Stimulated activated CD4-positive, alpha-beta T cell treated with anti-CD3 and anti-CD28 coated beads, Interleukin-2, amount 100 ng/mL, for 24 hours (primary cell): ENCODE measurements around the gene GNAO1.

Experiments
- DNase-seq, 2 donors: peaks; one replicate each; pipeline ENCODE4 v3.0.0-alpha.2; 2020

The GNAO1 gene

DNA sequence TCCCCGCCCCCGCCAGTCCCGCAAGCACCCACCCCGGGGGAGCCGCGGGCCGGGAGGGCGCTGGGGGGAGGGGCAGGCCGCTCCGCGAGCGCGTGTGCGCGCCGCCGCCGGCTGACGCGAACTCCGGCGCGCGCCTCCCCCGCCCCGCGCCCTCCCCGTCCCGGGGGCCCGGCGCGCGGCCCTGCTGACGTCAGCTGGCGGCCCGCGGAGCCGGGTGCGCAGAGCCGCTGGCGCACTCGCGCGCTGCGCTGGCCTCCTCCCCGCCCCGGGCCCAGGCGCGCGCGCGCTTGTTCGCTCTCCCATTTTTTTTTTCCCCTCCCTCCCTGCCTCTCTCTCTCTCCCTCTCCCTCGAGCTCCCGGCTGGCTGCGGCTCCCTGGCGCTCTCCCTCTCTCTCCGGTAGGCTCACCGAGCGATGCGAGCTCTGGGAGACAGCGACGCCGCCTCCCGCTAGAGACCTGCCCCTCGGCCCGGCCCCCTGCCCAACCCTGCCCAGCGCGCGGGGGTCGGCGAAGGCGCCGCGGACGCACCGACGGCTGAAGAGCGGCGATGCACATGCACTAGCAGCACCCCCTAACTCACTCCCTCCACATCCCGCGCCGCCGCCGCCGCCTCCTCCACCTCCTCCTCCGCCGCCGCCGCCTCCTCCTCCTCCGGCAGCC, at the start of gene GNAO1:
TSS of gene GNAO1 (plus strand) at position 334 of the 660 bp plus-strand sequence. CDS start 747 bp downstream, outside the sequence.
- DNase-seq = peak; percentile 54 to 67

DNA sequence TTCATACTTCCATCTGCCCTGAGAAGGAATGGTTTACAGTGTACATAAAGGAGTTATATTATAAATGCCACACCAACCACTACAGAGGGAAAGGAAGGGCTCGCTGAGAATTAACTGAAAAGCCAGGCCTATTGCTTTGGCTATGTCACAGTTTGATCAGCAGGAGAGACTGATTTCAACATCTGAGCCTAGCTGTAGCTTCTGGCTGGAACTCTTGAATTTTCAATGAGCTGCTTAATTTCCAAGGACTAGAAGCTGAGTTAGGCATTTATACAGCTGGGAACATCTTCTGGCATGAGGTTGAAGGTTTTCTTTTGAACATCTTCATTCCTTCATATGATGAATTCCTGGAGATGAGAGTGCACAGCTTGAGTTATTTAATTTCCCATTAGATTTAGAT, 47.6 kb upstream of the GNAO1 start:
- no peak for DNase-seq

DNA sequence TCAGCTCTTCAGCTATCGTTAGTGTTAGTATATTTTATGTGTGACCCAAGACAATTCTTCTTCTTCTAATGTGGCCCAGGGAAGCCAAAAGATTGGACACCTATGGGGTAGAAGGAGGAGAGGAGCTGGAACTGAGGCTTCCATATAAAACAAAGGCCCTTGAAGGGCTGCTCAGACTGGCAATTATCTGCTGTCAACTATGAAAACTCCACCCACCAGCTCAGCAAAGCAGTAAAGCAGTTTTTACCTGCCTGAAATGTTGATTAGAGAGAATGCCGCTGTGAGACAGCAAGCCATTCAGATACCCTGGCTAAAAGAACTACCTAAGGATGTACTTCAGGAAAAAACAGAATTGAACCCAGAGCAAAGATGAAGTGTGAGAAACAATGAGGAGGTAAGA, 45.9 kb upstream of the GNAO1 start:
- no peak for DNase-seq

DNA sequence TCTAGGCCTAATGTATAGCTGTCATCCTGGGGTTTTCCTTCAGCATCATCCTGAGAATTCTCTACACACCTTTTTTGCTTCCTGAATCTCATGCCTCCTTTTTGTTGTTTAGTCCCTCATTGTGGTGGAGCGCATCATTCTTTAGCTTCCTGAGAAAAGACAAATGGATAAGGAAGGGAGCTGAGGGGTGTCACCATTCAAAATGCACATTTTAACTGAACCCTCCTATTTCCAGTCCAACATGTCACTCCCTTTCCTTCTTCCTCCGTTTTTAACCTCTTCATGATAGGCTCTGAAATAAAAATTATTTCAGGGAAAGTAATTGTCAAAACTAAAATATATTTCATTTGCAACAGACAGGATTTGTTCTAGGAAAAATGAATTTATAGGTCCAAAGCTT, 39.7 kb upstream of the GNAO1 start:
- no peak for DNase-seq

DNA sequence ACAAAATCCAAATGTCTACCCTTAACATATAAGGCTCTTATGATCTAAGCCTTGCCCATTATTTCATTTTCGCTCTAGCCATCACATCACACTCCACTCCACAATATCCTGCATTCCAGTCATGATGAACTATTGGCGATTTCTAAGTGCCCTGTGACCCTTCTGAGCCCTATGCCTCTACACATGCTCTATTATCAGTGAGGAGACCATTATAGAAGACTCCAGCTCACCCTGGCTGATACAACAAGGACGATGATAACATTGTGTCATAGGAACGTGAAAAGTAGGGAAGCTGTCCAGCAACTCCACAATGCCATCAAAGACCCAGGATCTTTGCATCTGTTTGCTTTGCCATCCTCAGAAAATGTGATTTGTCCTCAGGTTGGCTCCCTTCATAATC, 29.6 kb upstream of the GNAO1 start:
- no peak for DNase-seq

DNA sequence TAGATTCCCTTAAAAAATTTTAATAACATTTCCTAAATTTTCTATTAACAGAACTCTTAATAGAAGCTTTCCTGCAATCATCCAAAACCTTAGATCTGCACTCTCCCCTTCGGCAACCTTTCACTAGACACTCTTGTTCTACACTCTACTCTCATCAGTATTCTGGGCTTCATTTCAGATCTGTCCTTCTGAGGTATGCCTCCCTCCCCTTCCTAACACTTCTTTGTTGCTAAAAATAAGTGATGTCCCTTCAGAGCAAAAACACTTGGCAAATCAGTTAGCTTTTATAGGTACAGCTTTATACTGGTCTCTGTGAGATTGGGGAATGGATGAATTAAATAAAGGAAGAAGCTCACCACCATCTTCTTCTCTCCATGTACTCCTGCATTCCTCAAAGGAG, 28.2 kb upstream of the GNAO1 start:
- DNase-seq = no peak

DNA sequence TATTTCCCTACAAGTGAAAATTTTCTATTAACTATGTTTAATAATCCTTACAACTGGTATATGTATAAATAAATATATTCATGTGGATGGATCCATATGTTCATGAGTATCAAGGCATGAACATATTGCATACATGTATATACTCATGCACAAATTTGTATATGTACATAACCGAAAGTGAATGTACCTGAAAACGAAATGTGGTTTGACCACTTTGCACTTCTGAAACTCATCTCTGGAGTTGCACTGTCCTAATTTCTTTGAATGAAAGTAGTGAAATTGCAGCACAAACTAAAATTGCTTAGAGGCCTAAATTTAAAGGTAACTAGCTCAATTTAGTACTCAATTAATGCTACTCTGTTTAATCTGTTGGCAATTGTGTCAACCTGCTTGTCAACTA, 27.4 kb upstream of the GNAO1 start:
- DNase-seq = no peak

DNA sequence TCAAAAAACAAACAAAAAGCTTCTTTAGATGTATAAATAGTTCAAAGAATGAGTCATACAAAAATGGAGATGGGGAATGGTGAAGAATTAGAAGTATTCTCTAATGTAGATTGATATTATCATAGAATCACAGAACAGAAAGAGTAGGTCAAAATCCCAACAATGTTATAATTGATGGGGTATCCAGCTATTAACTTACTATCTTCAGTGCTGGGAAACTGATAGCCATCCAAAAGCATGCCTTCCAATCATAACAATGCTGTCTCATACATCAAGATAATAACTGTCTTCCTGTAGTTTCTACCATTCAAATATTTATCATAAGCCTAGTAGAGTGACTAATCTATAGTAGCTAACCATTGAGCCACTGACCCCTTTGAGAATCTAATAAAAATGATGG, 26.7 kb upstream of the GNAO1 start:
- DNase-seq = no peak

DNA sequence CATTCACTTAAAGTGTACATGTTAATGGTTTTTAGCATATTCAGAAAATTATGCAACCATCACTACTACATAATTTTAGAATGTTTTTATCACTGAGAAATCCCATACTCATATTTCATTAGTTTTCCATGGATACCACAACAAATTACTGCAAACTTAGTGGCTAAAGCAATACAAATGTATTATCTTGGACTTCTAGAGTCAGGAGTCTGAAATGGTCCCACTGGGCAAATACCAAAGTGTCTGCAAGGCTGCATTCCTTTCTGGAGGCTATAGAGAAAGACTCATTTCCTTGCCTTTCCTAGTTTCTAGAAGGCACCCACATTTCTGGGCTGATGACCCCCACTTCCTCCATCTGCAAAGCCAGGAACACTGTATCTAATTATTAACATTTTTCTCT, 16.9 kb upstream of the GNAO1 start:
- no peak for DNase-seq

DNA sequence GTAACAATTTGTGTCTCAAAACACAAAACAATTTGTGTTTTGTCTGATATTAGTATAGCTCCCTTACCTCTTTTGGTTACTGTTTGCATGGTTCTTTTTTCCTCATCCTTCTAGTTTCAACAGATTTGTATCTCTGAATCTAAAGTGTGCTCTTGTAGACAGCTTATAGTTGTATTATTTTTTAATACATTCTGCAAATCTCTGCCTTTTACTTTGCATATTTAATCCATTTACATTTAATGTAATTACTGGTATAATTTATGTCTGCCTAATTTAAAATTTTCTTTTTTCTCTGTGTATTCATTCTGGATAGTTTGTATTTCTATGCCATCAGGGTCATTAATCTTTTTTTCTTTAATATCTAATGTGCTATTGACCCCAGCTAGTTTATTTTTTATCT, 9.9 kb upstream of the GNAO1 start:
- DNase-seq = no peak

DNA sequence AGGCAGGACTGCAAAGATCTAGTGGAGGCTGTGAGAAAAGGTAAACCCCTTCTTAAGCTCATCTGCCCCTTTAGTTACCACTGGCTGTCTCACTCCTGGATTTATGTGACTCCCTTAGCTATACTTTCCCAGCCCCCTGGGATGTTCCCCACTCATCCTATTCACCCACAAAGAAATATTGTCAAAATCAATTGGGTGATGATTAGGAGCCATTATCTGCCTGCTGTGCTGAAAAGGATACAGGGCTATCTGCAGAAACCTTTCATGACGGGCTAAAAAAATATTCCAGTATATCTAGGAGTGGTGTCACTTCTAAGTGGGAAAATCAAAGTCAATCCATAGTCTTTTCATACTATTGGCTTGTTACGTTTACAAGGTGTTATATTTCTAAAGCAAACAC, 8.0 kb upstream of the GNAO1 start:
- no peak for DNase-seq

DNA sequence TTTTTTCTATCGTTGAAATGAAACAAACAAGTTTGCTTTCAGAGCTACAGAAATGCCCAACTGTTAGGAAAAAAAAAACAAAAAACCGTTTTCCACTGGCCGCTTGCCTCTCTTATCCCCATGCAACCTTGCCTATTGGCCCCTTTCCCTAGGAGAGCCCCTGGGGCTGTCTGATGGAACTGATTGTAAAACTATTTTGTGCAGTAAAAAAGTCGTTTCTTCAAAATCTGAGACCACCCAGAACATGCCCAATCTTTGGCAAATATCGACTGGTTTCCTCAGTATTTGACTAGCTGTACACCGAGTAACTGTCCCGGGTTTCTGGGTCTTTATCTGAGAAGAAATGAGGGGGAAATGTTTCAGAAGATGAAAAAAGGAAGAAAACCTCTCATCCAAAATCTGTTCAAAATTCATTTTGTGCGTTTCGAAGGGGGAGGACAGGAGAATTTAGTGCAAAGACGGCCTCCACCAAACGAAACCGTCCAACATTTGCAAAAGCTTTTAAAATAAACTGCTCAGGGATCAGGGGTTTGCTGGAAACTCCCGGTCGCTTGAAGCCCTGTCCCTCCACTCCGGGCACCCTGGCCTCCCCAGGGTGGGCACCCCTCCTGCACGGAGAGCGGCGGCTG, 1.1 kb upstream of the GNAO1 start:
- no peak for DNase-seq

DNA sequence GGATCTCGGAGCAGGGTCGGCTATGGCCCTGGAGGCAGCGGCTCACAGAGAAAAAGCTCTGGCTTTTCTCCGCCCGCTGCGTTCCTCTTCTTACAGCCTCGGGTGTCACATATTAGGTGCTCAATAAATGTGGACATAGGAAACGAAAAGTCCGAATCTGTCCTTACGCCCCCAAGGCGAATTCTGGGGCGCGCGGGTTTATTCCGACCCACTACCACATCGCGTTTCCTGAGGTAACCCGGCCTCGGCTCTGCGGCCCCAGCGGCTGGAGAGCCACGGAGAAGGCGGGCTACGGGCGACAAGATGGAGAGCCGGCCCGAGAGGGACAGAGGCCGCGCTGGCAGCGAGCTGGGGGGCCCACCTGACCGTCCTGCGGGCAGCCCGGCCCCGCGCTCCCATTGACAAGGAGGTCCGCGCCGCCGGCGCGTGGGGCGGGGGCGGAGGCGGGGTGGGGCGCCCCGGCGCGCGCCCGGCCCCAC, 573 bp upstream of the GNAO1 start:
- peak in 1 of 2 donors; percentile 30 for DNase-seq

DNA sequence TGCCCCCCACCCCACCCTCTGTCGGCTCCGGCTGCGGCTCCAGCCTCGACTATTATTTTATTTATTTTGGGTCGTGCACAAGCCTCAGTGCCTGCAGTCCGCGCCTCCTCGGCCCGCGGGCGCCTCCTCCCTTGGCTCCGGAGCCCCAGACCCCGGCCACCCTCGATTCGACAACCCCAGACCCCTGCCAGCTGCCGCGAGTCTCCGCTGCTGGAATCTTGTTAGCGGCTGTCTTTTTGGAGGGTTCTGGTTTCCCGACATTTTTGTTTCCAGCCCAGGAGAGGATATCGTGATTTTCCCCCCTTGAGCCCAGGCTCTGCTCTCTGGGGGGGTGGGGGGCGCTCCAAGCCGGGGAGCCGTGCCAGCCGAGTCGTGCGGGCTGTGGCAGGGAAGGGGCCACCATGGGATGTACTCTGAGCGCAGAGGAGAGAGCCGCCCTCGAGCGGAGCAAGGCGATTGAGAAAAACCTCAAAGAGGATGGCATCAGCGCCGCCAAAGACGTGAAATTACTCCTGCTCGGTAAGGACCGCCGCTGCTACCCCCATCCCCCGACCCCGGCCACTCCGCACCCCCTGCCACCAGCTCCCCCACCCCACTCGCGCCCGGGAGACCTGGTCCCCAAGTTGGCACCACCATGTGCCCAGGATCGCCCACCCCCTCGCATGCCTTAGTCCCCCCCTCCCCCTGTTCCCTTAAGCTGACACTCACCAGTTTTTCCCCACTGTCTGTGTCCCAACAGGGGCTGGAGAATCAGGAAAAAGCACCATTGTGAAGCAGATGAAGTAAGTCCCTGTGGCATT, 746 bp downstream of the GNAO1 start:
- no peak for DNase-seq

DNA sequence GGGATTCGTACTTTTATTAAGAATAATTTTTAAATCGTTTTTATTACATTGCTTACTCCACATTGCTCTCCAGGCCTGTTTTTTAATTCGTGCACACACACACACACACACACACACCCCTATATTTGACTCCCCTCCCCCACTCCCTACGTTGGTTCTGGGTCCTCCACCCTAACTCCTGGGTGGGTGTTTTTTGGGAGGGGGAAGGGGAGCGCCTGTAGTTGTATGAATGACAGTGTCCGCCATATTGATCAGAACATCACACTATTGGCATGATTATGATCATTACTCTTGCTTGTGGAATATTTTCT, 1.3 kb downstream of the GNAO1 start:
- DNase-seq = no peak

DNA sequence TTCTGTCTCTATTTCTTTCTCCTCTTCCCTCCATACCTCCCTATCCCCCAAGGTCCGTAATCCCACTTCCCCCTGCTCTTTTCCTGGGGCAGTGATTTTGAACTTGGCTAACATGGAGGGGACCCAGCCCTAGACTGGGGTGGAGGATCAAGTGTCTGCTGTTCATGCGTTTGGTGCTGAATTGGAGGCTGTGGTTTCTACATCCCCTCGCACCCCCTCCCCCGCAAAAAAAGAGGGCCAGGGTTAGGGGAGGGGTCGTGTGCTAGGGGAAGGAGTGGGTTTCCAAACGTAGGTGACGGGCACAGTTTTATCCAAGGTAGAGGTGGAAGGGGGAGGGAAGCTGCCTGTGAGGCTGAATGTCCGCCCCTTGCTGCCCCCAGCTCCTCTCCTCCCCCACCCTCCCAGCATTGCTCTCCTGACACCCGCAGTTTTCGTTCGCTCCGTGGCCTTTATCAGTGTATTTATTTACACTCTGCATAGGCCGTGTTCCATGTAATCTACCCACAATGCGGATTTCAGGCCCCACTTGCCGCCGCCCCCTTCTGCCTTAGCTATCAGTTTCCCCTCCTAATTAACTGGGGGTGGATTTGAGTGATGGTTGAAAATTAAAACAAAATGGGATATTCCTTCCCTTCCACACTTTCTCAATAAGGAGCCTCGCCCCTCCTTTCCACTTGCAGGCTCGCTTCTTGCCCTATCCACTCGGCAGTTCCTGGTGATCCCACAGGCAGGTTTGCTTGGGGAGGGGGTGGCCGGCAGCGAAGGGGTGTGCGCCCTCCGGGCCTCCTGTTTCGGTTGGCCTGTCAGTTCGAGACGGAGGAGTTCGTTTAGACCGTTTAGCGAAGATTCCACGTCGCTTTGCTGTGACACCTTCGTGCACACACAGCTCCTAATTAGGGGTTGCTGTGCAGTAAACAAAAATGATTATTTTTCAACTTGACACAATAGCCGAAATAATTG, 2.0 kb downstream of the GNAO1 start:
- no peak for DNase-seq

DNA sequence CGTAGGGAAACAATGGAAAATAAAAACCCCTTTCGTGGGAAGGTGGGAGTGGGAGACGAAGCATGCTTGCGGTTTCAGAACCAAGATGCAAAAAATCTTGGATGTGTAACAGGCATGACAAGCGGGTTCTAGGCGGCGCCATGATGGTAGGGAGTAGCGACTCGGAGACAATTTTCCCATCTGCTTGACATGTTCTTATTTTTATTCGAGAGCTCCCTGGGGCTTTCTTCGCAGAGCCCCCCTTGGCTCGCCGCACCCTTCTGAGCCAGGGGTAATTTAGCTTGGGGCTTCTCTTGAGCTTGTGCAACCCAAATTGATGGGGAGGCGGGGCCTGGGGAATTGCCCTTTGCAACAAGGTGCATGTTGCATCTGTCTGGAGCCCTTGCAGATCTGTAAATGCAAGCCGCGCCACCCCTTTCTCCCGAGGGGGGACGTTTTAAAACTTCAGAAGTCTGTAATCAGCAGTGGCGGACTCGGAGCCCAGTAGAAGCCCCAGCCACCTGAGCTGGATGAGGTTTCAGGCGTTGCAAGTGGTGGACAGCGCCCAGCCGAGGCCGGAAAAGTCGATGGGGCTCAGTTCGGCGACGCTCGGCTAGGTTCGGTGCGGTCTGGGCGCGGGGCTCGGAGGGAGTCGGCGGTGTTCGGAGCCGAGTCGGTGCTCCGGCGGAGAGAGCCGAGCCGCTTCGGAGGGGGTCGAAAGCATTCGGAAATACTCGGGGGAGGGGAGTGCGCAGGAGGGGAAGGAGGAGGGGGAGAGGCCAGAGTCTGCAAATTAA, 2.9 kb downstream of the GNAO1 start:
- peak; percentile 74 to 78 for DNase-seq

DNA sequence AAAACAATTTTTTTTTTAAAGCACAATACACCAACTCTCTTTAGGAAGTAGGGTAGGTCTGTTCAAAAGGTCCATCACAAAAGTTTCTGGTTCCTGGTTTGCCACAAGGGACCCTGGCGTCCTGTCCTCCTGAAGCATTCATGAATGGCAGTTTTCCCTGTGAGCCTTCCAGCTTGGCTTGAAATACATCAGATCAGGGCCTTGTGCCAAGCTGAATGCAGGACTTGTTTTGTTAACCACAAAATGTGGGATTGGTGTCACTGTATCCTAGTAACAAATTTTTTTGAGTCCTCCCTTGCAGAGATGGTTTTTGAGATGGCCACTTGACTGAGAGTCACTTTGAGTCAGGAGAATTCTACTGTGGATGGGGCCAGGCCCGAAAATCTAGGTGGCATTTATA, 3.9 kb downstream of the GNAO1 start:
- no peak for DNase-seq

DNA sequence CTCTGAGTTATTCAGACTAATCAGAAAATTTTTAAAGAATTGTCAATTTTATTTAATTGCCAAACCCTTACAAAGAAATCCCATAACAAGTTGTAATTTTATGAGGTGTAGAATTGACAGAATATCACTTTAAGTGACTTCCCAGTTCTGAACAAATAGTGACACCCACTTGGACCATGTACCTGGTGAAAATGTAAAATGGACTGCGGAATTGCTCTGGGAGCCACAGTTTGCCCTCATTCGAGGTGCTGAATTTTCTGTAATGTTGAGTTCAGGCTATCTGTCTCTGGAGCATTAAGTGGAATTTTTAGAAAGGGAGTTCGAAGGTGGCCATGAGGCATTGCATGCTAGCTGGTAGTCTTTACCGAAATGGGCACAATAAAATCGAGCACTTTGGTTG, 5.1 kb downstream of the GNAO1 start:
- no peak for DNase-seq

DNA sequence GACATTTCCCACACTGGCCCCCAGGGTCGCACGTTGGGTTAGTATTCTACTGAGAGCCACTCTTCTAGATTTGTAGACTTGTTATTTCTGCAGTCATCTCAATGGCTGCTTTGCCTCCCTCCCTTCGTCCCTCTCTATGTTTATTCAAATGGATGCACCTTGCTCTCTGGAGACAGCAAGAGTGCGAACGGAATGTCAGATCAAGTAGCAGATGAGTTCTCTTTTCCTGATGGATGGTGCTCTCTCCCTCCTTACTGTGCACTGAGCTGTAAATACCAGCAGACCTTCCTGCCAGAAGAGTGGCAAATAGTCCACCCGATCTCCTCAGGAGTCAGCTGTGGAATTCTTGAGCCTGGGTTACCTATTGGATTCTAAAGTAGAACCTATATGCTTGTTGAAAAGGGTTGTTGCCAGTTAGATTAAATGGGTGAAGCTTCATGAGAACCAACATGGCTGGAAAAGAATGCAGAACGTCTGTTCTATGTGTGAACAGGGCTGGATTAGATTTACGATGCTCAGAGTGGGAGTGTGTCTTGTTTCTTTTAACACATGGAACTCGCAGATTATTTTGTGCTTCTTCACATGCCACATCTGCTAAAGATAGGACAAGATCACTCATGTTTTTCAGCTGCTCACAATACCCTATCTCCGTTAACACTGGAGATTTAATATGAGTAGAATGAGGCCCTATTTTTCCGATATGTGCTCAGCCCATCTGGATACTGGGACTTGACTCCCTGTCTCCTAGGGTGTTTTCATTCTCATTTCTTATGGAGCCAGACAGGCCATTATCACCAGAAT, 6.1 kb downstream of the GNAO1 start:
- DNase-seq = no peak

DNA sequence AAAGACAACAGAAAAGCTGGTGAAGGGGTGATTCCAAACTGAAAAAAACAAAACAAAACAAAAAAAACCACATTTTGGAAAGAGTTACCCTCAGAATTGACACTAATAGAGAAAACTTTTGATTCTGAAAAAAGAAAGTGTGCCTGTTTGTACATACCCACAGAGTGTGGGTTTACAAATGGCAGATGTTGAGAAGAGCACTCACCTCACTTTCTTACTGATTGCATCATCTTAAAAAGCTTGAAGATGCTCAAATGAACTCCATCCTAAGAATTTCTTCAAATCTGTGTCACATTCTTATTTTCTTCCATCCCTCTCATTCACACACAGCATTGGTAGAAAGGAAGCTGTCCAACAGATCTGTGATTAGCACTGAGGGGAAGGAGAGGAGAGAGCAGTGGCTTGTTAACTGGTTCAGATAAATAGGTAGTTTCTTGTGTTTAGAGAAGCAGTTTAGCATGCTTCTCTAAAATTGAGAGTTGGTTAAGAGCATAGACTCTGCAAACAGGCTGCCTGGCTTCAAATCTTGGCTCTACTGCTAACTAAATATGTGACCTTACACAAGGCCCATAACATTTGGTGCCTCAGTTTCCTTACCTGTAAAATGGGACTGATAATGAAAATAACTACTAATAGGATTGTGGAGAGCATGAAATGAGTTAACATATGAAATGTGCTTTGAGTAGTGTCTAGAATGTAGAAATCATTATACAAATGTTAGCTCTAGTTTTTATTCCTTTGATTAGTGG, 6.9 kb downstream of the GNAO1 start:
- DNase-seq = no peak
